Loucy (cell line): ENCODE results near the gene CYP21A2.
"Not testable (repeated sequence)": the region's sequence is repeated elsewhere in the genome, so short reads cannot be mapped to it uniquely, and the experiment has no call there.

Experiments
- H2AFZ ChIP-seq: fragments of 200-600 bp; sonication (generic); 2 replicates; pipeline ENCODE4 v1.6.0; 2016; ENCODE audit warnings: antibody characterized with exemption, mild to moderate bottlenecking, low read length, moderate library complexity
- H3F3A ChIP-seq: fragments of 200-600 bp; 2 replicates; pipeline ENCODE4 v1.6.0; 2016; ENCODE audit warnings: antibody characterized with exemption, low read depth, mild to moderate bottlenecking
- H3K27me3 ChIP-seq: fragments of 200-600 bp; sonication (generic); 2 replicates; pipeline ENCODE4 v1.6.1; 2014; ENCODE audit warnings: low read length, mild to moderate bottlenecking; ENCODE audit not compliant: insufficient read depth, poor library complexity, severe bottlenecking
- H3K36me3 ChIP-seq: fragments of 200-600 bp; sonication (generic); 2 replicates; pipeline ENCODE4 v1.6.1; 2016; ENCODE audit warnings: low read length; ENCODE audit not compliant: insufficient read depth
- H3K4me1 ChIP-seq: fragments of 200-600 bp; sonication (generic); 2 replicates; pipeline ENCODE4 v1.5.1; 2014; ENCODE audit warnings: low read length, mild to moderate bottlenecking; ENCODE audit not compliant: insufficient read depth, poor library complexity, severe bottlenecking
- H3K4me2 ChIP-seq: fragments of 200-600 bp; sonication (generic); 2 replicates; pipeline ENCODE4 v1.6.0; 2014; ENCODE audit warnings: antibody characterized with exemption, low read length, low read depth, mild to moderate bottlenecking; ENCODE audit not compliant: poor library complexity, severe bottlenecking
- H3K4me3 ChIP-seq: fragments of 200-600 bp; sonication (generic); 2 replicates; pipeline ENCODE4 v1.5.1; 2014; ENCODE audit warnings: low read length, mild to moderate bottlenecking, mixed read lengths; ENCODE audit not compliant: poor library complexity, severe bottlenecking
- H3K79me2 ChIP-seq: fragments of 200-600 bp; sonication (generic); 2 replicates; pipeline ENCODE4 v1.6.1; 2014; ENCODE audit warnings: low read length; ENCODE audit not compliant: insufficient read depth
- H3K9ac ChIP-seq: fragments of 200-600 bp; sonication (generic); 2 replicates; pipeline ENCODE4 v1.6.0; 2014; ENCODE audit warnings: mild to moderate bottlenecking, low read depth, low read length, moderate library complexity; ENCODE audit not compliant: poor library complexity, severe bottlenecking
- H3K9me2 ChIP-seq: fragments of 200-600 bp; sonication (generic); replicated peaks from 2 replicates; pipeline ENCODE4 v1.6.1; 2016; ENCODE audit warnings: low read depth, low read length, mixed read lengths
- H3K9me3 ChIP-seq: fragments of 200-600 bp; sonication (generic); 2 replicates; pipeline ENCODE4 v1.6.1; 2014; ENCODE audit warnings: mild to moderate bottlenecking, antibody characterized with exemption, low read length, low read depth; ENCODE audit not compliant: insufficient read depth
- H4K20me1 ChIP-seq: fragments of 200-600 bp; sonication (generic); 2 replicates; pipeline ENCODE4 v1.6.0; 2014; ENCODE audit warnings: antibody characterized with exemption, low read length, mild to moderate bottlenecking; ENCODE audit not compliant: insufficient read depth, poor library complexity, severe bottlenecking
- EZH2phosphoT487 ChIP-seq: fragments of 200-600 bp; IDR thresholded peaks from 2 replicates; pipeline ENCODE4 v1.6.1; 2018; ENCODE audit warnings: antibody characterized with exemption, mild to moderate bottlenecking, moderate library complexity, borderline replicate concordance
- TF ChIP-seq, protein P1 (sequence below): fragments of 200-600 bp; sonication (generic); conservative IDR thresholded peaks from 2 replicates; pipeline ENCODE4 v1.5.1; 2014; ENCODE audit warnings: mild to moderate bottlenecking, antibody characterized with exemption, low read length

Gene CYP21A2

DNA sequence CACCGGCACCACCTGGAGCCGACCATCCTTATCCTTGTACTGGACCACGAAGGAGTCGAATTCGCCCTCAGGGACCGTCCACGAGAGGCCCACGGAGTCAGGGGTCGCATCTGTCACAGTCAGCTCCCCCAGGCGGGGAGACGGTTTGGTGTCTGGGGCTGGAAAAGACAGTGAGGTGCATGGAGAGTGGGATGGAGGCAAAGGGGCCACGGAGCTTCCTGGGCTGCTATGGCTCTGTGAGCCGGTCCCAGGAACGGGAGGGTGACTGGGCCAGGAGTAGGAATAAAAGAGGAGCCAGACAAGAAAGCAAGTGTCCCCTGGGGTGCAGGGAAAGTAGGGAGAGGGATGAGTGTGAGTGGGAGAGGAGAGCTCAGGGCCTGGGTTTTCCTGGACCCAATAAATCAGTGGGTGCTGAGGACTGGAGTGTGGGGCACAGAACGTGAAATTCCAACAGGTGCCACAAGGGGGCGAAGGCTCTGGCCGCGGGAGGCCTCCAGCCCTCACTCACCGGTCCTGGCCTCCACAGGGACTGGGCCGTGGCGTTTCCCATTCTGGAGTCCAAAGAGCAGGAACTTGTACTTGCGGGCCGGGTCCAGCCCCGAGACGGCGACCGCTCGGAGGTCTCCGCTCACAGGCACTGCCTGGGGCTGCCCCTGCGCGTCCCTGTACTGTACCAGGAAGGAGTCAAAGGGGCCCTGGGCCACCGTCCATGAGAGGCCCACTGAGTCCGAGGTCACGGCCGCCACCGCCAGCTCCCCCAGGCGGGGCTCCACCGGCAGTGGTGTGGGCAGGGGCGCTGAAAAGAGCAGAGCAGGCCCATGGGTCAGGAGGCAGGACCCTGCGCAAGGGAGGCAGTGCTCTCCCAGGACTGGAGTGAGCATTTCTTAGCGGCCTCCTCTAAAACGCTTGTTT is 9.9 kb downstream of the CYP21A2 start:
- Histone ChIP-seq H3K4me2 (no peak overlapping the region), H3K9ac (no peak overlapping the region)

DNA sequence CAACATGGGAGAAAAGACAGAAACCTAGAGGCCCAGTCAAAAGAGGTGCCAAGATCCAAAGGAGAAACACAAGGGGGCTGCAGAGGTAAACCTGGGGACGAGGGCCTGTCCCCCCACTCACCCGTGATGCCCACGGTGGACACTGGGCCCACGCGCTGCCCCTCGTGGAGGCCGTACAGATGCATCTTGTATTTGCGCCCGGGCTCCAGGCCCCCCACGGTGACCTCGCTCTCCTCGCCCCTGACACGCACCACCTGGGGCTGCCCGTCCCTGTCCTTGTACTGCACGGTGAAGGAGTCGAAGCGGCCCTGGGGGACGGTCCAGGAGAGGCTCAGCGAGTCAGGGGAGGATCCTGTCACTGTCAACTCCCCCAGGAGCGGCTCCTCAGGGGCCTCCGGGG is 10.9 kb downstream of the CYP21A2 start:
- not testable (repeated sequence) for H3K27me3 ChIP-seq, H3K79me2 ChIP-seq, H3F3A ChIP-seq, H3K36me3 ChIP-seq, H3K4me2 ChIP-seq, H4K20me1 ChIP-seq, H3K9ac ChIP-seq, H3K9me3 ChIP-seq, H3K4me3 ChIP-seq, H2AFZ ChIP-seq, H3K4me1 ChIP-seq, H3K9me2 ChIP-seq

More for the DNA sequence above, 9.9 kb downstream of the CYP21A2 start:
- H3K9me3 ChIP-seq, result no peaks in the 10 kb centered on the region
- no peaks in the 10 kb centered on the region for H3F3A ChIP-seq
- TF ChIP-seq, protein P1, sequence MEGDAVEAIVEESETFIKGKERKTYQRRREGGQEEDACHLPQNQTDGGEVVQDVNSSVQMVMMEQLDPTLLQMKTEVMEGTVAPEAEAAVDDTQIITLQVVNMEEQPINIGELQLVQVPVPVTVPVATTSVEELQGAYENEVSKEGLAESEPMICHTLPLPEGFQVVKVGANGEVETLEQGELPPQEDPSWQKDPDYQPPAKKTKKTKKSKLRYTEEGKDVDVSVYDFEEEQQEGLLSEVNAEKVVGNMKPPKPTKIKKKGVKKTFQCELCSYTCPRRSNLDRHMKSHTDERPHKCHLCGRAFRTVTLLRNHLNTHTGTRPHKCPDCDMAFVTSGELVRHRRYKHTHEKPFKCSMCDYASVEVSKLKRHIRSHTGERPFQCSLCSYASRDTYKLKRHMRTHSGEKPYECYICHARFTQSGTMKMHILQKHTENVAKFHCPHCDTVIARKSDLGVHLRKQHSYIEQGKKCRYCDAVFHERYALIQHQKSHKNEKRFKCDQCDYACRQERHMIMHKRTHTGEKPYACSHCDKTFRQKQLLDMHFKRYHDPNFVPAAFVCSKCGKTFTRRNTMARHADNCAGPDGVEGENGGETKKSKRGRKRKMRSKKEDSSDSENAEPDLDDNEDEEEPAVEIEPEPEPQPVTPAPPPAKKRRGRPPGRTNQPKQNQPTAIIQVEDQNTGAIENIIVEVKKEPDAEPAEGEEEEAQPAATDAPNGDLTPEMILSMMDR, result peak; percentile 74
- no peak for TF ChIP-seq EZH2phosphoT487
- H3K79me2 ChIP-seq, result no peaks in the 10 kb centered on the region
- no peaks in the 10 kb centered on the region for H3K36me3 ChIP-seq
- no peaks in the 10 kb centered on the region for H3K9me2 ChIP-seq
- no peak overlapping the region for H3K4me3 ChIP-seq
- no peaks in the 10 kb centered on the region for H3K27me3 ChIP-seq
- no peaks in the 10 kb centered on the region for H3K4me1 ChIP-seq
- H2AFZ ChIP-seq, result peak overlapping the region; percentile 76
- no peaks in the 10 kb centered on the region for H4K20me1 ChIP-seq

DNA sequence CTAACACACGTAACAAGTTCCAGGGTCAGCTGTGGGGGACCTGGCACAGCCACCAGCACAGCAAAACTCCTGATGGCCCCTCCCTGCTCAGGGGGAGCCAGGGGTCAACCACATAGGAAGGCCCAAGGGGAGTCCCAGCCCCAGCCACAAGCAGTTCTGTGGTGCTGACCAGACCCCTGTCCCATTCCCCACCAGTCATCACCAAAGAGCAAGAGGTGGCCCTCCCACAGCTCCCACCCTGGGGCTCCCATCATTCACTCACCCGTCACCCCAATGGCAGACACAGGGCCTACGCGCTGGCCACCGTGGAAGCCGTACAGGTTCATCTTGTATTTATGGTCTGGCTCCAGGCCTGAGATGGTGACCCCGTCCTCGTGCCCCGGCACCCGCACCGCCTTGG is 11.5 kb downstream of the CYP21A2 start:
- H3K4me3 ChIP-seq, H3K27me3 ChIP-seq, H3F3A ChIP-seq, H3K4me2 ChIP-seq, H3K9ac ChIP-seq, H3K9me2 ChIP-seq, H3K4me1 ChIP-seq, H3K9me3 ChIP-seq, H3K79me2 ChIP-seq, H4K20me1 ChIP-seq, H3K36me3 ChIP-seq, H2AFZ ChIP-seq: not testable (repeated sequence)

DNA sequence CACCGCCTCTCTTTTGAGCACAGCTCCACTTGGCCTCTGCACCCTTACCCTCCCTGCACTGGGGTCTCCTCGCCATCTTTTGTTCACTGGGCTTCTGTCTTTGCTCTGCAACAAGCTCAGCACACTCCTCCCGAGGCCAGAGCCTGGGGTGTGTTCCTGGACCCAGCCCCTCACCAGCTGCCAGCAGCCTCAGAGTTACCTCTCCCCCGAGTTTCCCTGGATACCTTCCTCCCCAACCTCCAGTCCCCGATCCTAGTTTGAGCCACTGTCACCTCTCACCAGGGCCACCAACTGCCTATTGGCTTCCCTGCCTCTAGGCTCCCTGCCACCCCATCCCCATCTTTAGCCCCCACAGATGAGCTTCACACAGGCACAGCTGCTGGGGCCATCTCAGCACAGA is 12.3 kb downstream of the CYP21A2 start:
- no peak for TF ChIP-seq EZH2phosphoT487
- TF ChIP-seq, protein P1, result no peak
- Histone ChIP-seq H3K27me3 (no peaks in the 10 kb centered on the region), H3K9me2 (no peaks in the 10 kb centered on the region), H3K9me3 (no peaks in the 10 kb centered on the region), H4K20me1 (no peaks in the 10 kb centered on the region), H3K4me1 (no peaks in the 10 kb centered on the region), H3K36me3 (no peaks in the 10 kb centered on the region), H3K4me3 (no peak overlapping the region), H3K9ac (no peak overlapping the region), H3K4me2 (no peak overlapping the region), H3K79me2 (no peaks in the 10 kb centered on the region), H3F3A (no peaks in the 10 kb centered on the region), H2AFZ (no peak overlapping the region)

DNA sequence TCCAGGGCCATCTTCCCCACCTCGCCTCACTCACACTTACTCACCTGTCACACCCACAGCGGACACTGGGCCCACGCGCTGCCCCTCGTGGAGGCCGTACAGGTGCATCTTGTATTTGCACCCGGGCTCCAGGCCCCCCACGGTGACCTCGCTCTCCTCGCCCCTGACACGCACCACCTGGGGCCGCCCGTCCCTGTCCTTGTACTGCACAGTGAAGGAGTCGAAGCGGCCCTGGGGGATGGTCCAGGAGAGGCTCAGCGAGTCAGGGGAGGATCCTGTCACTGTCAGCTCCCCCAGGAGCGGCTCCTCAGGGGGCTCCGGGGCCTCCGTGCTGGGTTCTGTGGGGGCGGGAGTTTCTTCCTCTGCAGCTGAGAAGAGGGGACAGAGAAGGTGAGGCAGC is 14.4 kb downstream of the CYP21A2 start:
- H3K9me3 ChIP-seq, H3K4me2 ChIP-seq, H2AFZ ChIP-seq, H4K20me1 ChIP-seq, H3F3A ChIP-seq, H3K9me2 ChIP-seq, H3K36me3 ChIP-seq, H3K4me3 ChIP-seq, H3K79me2 ChIP-seq, H3K27me3 ChIP-seq, H3K9ac ChIP-seq, H3K4me1 ChIP-seq: not testable (repeated sequence)

DNA sequence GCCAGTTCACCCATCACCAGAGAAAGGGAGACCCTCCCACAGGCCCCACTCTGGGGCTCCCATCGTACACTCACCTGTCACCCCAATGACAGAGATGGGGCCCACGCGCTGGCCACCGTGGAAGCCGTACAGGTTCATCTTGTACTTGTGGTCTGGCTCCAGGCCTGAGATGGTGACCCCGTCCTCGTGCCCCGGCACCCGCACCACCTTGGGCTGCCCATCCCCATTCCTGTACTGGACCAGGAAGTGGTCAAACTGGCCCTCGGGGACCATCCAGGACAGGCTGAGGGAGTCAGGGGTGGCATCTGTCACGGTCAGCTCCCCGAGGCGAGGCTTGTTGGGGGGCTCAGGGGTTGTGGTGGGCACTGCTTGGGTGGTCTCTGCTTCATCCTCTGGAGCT is 15.1 kb downstream of the CYP21A2 start:
- H4K20me1 ChIP-seq, H2AFZ ChIP-seq, H3K79me2 ChIP-seq, H3K4me2 ChIP-seq, H3K4me1 ChIP-seq, H3K9me3 ChIP-seq, H3K27me3 ChIP-seq, H3K9me2 ChIP-seq, H3K9ac ChIP-seq, H3F3A ChIP-seq, H3K36me3 ChIP-seq, H3K4me3 ChIP-seq: not testable (repeated sequence)
